Endothelial cell of umbilical vein (primary cell): ENCODE measurements around the gene KCNG1. TPM values are rescaled to one million over a fixed set of nuclear protein-coding genes. Genes with fewer than 3 reads are reported as not detected.

Source experiments
- BruUV-seq: library from RNA; stranded (reverse); fragments of 400-500 nt; replicated peaks from 2 replicates; lab custom pipeline; 2021; lab: Mats Ljungman, UMichigan
- CTCF ChIA-PET: fragments of 300-600, 350-600 bp; sonication (Branson Sonifier 250); formaldehyde crosslinking; loops from one replicate; lab custom pipeline; 2021; ENCODE audit warnings: antibody characterized with exemption, inconsistent platforms; lab: Charles Lee
- POLR2A ChIA-PET: fragments of 300-600, 350-600 bp; sonication (Branson Sonifier 250); formaldehyde crosslinking; loops from one replicate; lab custom pipeline; 2021; ENCODE audit warnings: antibody characterized with exemption, inconsistent platforms; lab: Charles Lee
- DNase-seq: peaks from one replicate; pipeline ENCODE4 v3.0.0-alpha.2; 2011; ENCODE audit warnings: low read depth, low spot score
- FAIRE-seq: peaks from 2 replicates; lab custom pipeline; 2011; peaks lifted over from hg19 to GRCh38; lab: Jason Lieb, UNC
- H2AFZ ChIP-seq: 2 replicates; pipeline ENCODE4 v1.6.0; 2012; ENCODE audit warnings: low read depth, low read length, control low read depth, inconsistent platforms
- H3K27ac ChIP-seq: 2 replicates; pipeline ENCODE4 v1.5.1; 2011; ENCODE audit warnings: low read depth, mild to moderate bottlenecking, control low read depth, low read length, moderate library complexity; ENCODE audit not compliant: insufficient read depth
- H3K27me3 ChIP-seq, 2 experiments: 2 replicates each; pipeline versions ENCODE4 v1.6.0 to v1.6.1; 2011; ENCODE audit warnings: low read length in 2 of 2, mixed read lengths in 1 of 2; ENCODE audit not compliant: control insufficient read depth in 2 of 2, insufficient read depth in 2 of 2
- H3K36me3 ChIP-seq, 2 experiments: 2 replicates in 1 of 2; 3 replicates in 1 of 2; pipeline ENCODE4 v1.5.1; 2011; ENCODE audit warnings: low read length in 2 of 2, mild to moderate bottlenecking in 1 of 2, moderate library complexity in 1 of 2; ENCODE audit not compliant: control insufficient read depth in 2 of 2, insufficient read depth in 2 of 2; ENCODE audit errors: extremely low read depth in 1 of 2
- H3K4me1 ChIP-seq: 3 replicates; pipeline ENCODE4 v1.5.1; 2011; ENCODE audit warnings: mild to moderate bottlenecking, low read length; ENCODE audit not compliant: control insufficient read depth, insufficient read depth; ENCODE audit errors: extremely low read depth
- H3K4me2 ChIP-seq: 2 replicates; pipeline ENCODE4 v1.6.1; 2011; ENCODE audit warnings: low read length, control low read depth, mixed read lengths; ENCODE audit not compliant: insufficient read depth
- H3K4me3 ChIP-seq, 3 experiments: fragments of 200-600 bp in 1 of 3; sonication (generic), shearing (Covaris generic) in 1 of 3; replicated peaks in 1 of 3; 2 replicates each; pipeline ENCODE4 v1.5.1; 2011 to 2016; ENCODE audit warnings: control low read depth in 3 of 3, low read length in 3 of 3, mild to moderate bottlenecking in 2 of 3, inconsistent platforms in 1 of 3, low read depth in 1 of 3, moderate library complexity in 1 of 3; ENCODE audit not compliant: insufficient read depth in 1 of 3
- H3K79me2 ChIP-seq: 2 replicates; pipeline ENCODE4 v1.6.0; 2012; ENCODE audit warnings: low read length, inconsistent platforms; ENCODE audit not compliant: control insufficient read depth, insufficient read depth
- H3K9ac ChIP-seq: replicated peaks from 2 replicates; pipeline ENCODE3; 2011; ENCODE audit warnings: low read length, control low read depth; ENCODE audit not compliant: insufficient read depth; ENCODE audit errors: extremely low read depth
- H3K9me1 ChIP-seq: replicated peaks from 3 replicates; pipeline ENCODE4 v1.6.0; 2011; ENCODE audit warnings: mild to moderate bottlenecking, low read length; ENCODE audit not compliant: control insufficient read depth, insufficient read depth; ENCODE audit errors: extremely low read depth
- H3K9me3 ChIP-seq: replicated peaks from 2 replicates; pipeline ENCODE4 v1.5.1; 2012; ENCODE audit warnings: low read length, inconsistent platforms; ENCODE audit not compliant: control insufficient read depth, insufficient read depth
- H4K20me1 ChIP-seq: replicated peaks from 2 replicates; pipeline ENCODE3; 2011; ENCODE audit warnings: mild to moderate bottlenecking, low read length; ENCODE audit not compliant: control insufficient read depth, insufficient read depth; ENCODE audit errors: extremely low read depth
- CTCF ChIP-seq, 2 donors: IDR thresholded peaks; 1 replicate in 1 of 2; 2 replicates in 1 of 2; pipeline ENCODE4 v1.5.1; 2011; ENCODE audit warnings: low read length in 2 of 2, mild to moderate bottlenecking in 2 of 2, moderate library complexity in 2 of 2, control low read depth in 1 of 2, inconsistent platforms in 1 of 2, low read depth in 1 of 2; ENCODE audit not compliant: insufficient read depth in 1 of 2; ENCODE audit errors: extremely low read depth in 1 of 2
- EZH2 ChIP-seq: IDR thresholded peaks from 2 replicates; pipeline ENCODE4 v1.6.1; 2012; ENCODE audit warnings: borderline replicate concordance, low read depth, mild to moderate bottlenecking, moderate library complexity, low read length, inconsistent platforms; ENCODE audit not compliant: severe bottlenecking
- FOS ChIP-seq: IDR thresholded peaks from 2 replicates; pipeline ENCODE4 v1.6.1; 2011; ENCODE audit warnings: mild to moderate bottlenecking, low read length, moderate library complexity, borderline replicate concordance; ENCODE audit not compliant: insufficient read depth
- GATA2 ChIP-seq: IDR thresholded peaks from 2 replicates; pipeline ENCODE4 v1.7.0; 2011; ENCODE audit warnings: low read depth, mild to moderate bottlenecking, moderate library complexity, mixed read lengths, low read length; ENCODE audit not compliant: insufficient read length, insufficient read depth
- JUN ChIP-seq: IDR thresholded peaks from 2 replicates; pipeline ENCODE4 v1.6.1; 2011; ENCODE audit warnings: borderline replicate concordance, low read depth; ENCODE audit not compliant: insufficient read length, insufficient read depth
- MAX ChIP-seq: IDR thresholded peaks from 2 replicates; pipeline ENCODE4 v1.6.1; 2011; ENCODE audit not compliant: insufficient read depth, insufficient read length
- MYC ChIP-seq: IDR thresholded peaks from one replicate; pipeline ENCODE4 v1.6.1; 2011; ENCODE audit warnings: mild to moderate bottlenecking, low read depth, low read length
- POLR2A ChIP-seq: IDR thresholded peaks from 2 replicates; pipeline ENCODE4 v1.6.1; 2012; ENCODE audit warnings: low read depth, mild to moderate bottlenecking, control low read depth, low read length
- POLR2AphosphoS5 ChIP-seq: IDR thresholded peaks from 2 replicates; pipeline ENCODE4 v1.6.1; 2012; ENCODE audit warnings: low read depth, mild to moderate bottlenecking, control low read depth, low read length, moderate library complexity; ENCODE audit not compliant: insufficient read depth
- dilution Hi-C: fragments of 300-500 bp; cut with MboI; formaldehyde crosslinking; loops from one replicate; pipeline ENCODE4 v1.15.0; 2019; ENCODE audit warnings: low sequenced_read_pairs; ENCODE audit not compliant: extremely low pct_ligation_motif_present
- intact Hi-C: fragments of 100-400 bp; cut with micrococcal nuclease; formaldehyde crosslinking; loops from one replicate; pipeline ENCODE4 v1.10.0; 2022
- polyA plus RNA-seq, 4 experiments: library from polyadenylated mRNA; depleted of rRNA in 3 of 4; stranded (reverse) in 3 of 4; unstranded in 1 of 4; fragments of >200 nt; gene quantifications; 2 replicates each; pipeline versions ENCODE4 v1.2.1 to v1.2.3, GENCODE V29; 2011 to 2012; ENCODE audit warnings: missing spikeins in 1 of 4
- total RNA-seq: library from RNA; stranded (reverse); gene quantifications from 2 replicates; pipeline ENCODE4 v1.2.3, GENCODE V29; 2021

KCNG1 gene
- total and polyA plus RNA-seq, 2 donors (not counting 3 experiments of a cell fraction or from before 2014, with no cell fraction given) = 0.22 to 1.1 TPM

- no peak for TF ChIP-seq GATA2
- TF ChIP-seq FOS = no peak
- no peak for TF ChIP-seq EZH2
- TF ChIP-seq CTCF (IDR thresholded peaks at IDR 0.05; ENCODE audit: extremely low read depth in 1 of 2, insufficient read depth in 1 of 2, low read depth in 1 of 2, low read length in 2 of 2) = no peak
- TF ChIP-seq JUN = no peak
- TF ChIP-seq MYC = no peak
- TF ChIP-seq POLR2A = no peak
- TF ChIP-seq POLR2AphosphoS5 = no peak
- TF ChIP-seq MAX = no peak
- Histone ChIP-seq H3K4me2 (no peak overlapping the region), H3K9me1 (no peaks in the 10 kb centered on the region), H2AFZ (no peak overlapping the region), H3K79me2 (no peaks in the 10 kb centered on the region), H3K4me3 (no peak overlapping the region), H3K27ac (no peak overlapping the region), H3K9me3 (no peaks in the 10 kb centered on the region), H3K9ac (no peak overlapping the region), H3K36me3 (no peaks in the 10 kb centered on the region), H3K27me3 (peaks cover 7 to 8% of the 10 kb centered on the region in 2 experiments), H4K20me1 (no peaks in the 10 kb centered on the region), H3K4me1 (no peaks in the 10 kb centered on the region)
- intact Hi-C loops (no loop called here), dilution Hi-C loops (no loop called here)
- FAIRE-seq (no peak), DNase-seq (no peak)
- CTCF ChIA-PET = interaction anchor here (0.8 to 2.5 kb wide), 3 partner anchors 14 to 48 kb away, joined by 3 to 10 read pairs (median 3); no protein-coding TSS in a partner anchor
- no TSS peak for BruUV-seq
- POLR2A ChIA-PET = no interaction called here
Observed at GRCh38 chr20:50967586-50967985, 55.3 kb downstream of the KCNG1 start.
